ENCODE data around the gene CACUL1.

GRCh38 chr10:118763202-118763988 lies 8.6 kb upstream of the CACUL1 start:
- TF ChIP-seq CTCF (IDR thresholded peaks at IDR 0.05 in 2 of 3, conservative IDR thresholded peaks at IDR 0.05 in 1 of 3; ENCODE audit: borderline replicate concordance in 1 of 3, insufficient read depth in 1 of 3, low read depth in 2 of 3, low read length in 2 of 3) (no peak), CEBPB (IDR thresholded peaks at IDR 0.05; ENCODE audit: low read depth) (no peak), EZH2 (IDR thresholded peaks at IDR 0.05) (no peak), TCF7L2 (IDR thresholded peaks at IDR 0.05; ENCODE audit: borderline replicate concordance, extremely low read depth, insufficient read depth, insufficient read length) (no peak), POLR2AphosphoS5 (IDR thresholded peaks at IDR 0.05; ENCODE audit: low read depth, low read length) (no peak), POLR2A (IDR thresholded peaks at IDR 0.05; ENCODE audit: borderline replicate concordance, extremely low read depth, insufficient read depth, insufficient read length) (no peak), EZH2phosphoT487 (IDR thresholded peaks at IDR 0.05; ENCODE audit: borderline replicate concordance) (no peak), ATF3 (IDR thresholded peaks at IDR 0.05) (no peak), REST (IDR thresholded peaks at IDR 0.05; ENCODE audit: low read depth) (no peak), ELF1 (IDR thresholded peaks at IDR 0.05; ENCODE audit: borderline replicate concordance, low read depth) (no peak), EGR1 (IDR thresholded peaks at IDR 0.05; ENCODE audit: low read depth) (no peak), ZFX (IDR thresholded peaks at IDR 0.05) (no peak)

Data from HCT116 (cell line).